Loucy (cell line): ENCODE measurements around the gene BOLA3.

Experiments
- CTCF ChIP-seq: fragments of 200-600 bp; sonication (generic); conservative IDR thresholded peaks from 2 replicates; pipeline ENCODE4 v1.5.1; 2014; ENCODE audit warnings: mild to moderate bottlenecking, antibody characterized with exemption, low read length
- EZH2phosphoT487 ChIP-seq: fragments of 200-600 bp; IDR thresholded peaks from 2 replicates; pipeline ENCODE4 v1.6.1; 2018; ENCODE audit warnings: antibody characterized with exemption, mild to moderate bottlenecking, moderate library complexity, borderline replicate concordance

- TF ChIP-seq CTCF (no peak), EZH2phosphoT487 (no peak)
Observed at GRCh38 chr2:74091391-74091790, 56.3 kb downstream of the BOLA3 start.
